Measurements from ENCODE around the gene MRPS22. TPM values are rescaled to one million over a fixed set of nuclear protein-coding genes. Genes with fewer than 3 reads are reported as not detected.

Gene MRPS22
- total and polyA plus RNA-seq, 9 of the 15 experiments (the other 6 are each of a cell fraction or from before 2014, with no cell fraction given): 148 to 397 (median 229) TPM

GRCh38 chr3:139354661-139355060, 10.8 kb downstream of the MRPS22 start (continued):
- TF ChIP-seq CBFA2T3 (IDR thresholded peaks at IDR 0.05): peak; percentile 35; the same call in 1 of the 2 replicates
- TF ChIP-seq KDM2B (CRISPR knock-in tag; IDR thresholded peaks at IDR 0.05): no peak
- no peak for TF ChIP-seq FOSL1 (tag; conservative IDR thresholded peaks at IDR 0.05)
- no peak for TF ChIP-seq MTF1 (CRISPR knock-in tag; IDR thresholded peaks at IDR 0.05; ENCODE audit: borderline replicate concordance)

GRCh38 chr3:139355476-139355875, 11.7 kb downstream of the MRPS22 start:
- DNase-seq (ENCODE audit: extremely low read depth in 1 of 4, low spot score in 3 of 4): no peak
- H3K4me1 ChIP-seq (replicated peaks in 1 of 2; ENCODE audit: control insufficient read depth in 2 of 2, insufficient read depth in 2 of 2, low read length in 2 of 2): peaks cover 0 to 10% of the 10 kb centered on the region in 2 experiments; a peak in 2 of 5 replicates
- no peak overlapping the region for H3K4me3 ChIP-seq
- no peak for ATAC-seq
- H3K9ac ChIP-seq (ENCODE audit: insufficient read depth in 1 of 2, low read depth in 2 of 2, low read length in 2 of 2): no peak overlapping the region
- peaks cover 3% of the 10 kb centered on the region for H3K9me1 ChIP-seq (ENCODE audit: control insufficient read depth, insufficient read depth, low read length)
- H3K79me2 ChIP-seq (ENCODE audit: control insufficient read depth, insufficient read depth, low read length): no peaks in the 10 kb centered on the region
- intact Hi-C loops (cut with micrococcal nuclease): no loop called here
- in situ Hi-C loops (cut with MboI): no loop called here
- H3K4me2 ChIP-seq (ENCODE audit: insufficient read depth, low read length): no peak overlapping the region
- no peak for FAIRE-seq
- BruUV-seq (replicated peaks): no TSS peak
- H4K20me1 ChIP-seq (replicated peaks; ENCODE audit: control insufficient read depth, insufficient read depth, low read length): no peaks in the 10 kb centered on the region; the same call in 1 of the 2 replicates
- peak; percentile 35; the same call in 1 of the 2 replicates for TF ChIP-seq RAD51 (IDR thresholded peaks at IDR 0.05; ENCODE audit: borderline replicate concordance, low read depth)
- 0 out of 2 replicates have a peak, but pooled peaks have one; percentile 3 for TF ChIP-seq NCOR1 (IDR thresholded peaks at IDR 0.05)
- TF ChIP-seq ATF3 (IDR thresholded peaks at IDR 0.05): peak; percentile 93
- no peak for TF ChIP-seq ATF3 (CRISPR knock-in tag; conservative IDR thresholded peaks at IDR 0.05)
- TF ChIP-seq ZNF232 (CRISPR knock-in tag; IDR thresholded peaks at IDR 0.05): no peak
- TF ChIP-seq BHLHE40 (IDR thresholded peaks at IDR 0.05; ENCODE audit: low read length): peak; percentile 38; the same call in 1 of the 2 replicates
- TF ChIP-seq ATF7 (IDR thresholded peaks at IDR 0.05): 0 out of 2 replicates have a peak, but pooled peaks have one; percentile 27
- no peak for TF ChIP-seq CEBPG (CRISPR knock-in tag; IDR thresholded peaks at IDR 0.05)
- TF ChIP-seq CEBPG (tag; conservative IDR thresholded peaks at IDR 0.05 in 1 of 2, IDR thresholded peaks at IDR 0.05 in 1 of 2): peak; percentile 66 to 75
- TF ChIP-seq ZNF197 (CRISPR knock-in tag; IDR thresholded peaks at IDR 0.05; ENCODE audit: low read depth): no peak
- peak; percentile 79 for TF ChIP-seq CEBPB (tag; IDR thresholded peaks at IDR 0.05)
- no peak overlapping the region for H3K27ac ChIP-seq (ENCODE audit: extremely low read depth, low read depth, low read length)
- CTCF ChIA-PET (ENCODE audit: low intra/inter-chr PET ratio): no interaction called here
- H3K27me3 ChIP-seq (ENCODE audit: control insufficient read depth in 2 of 2, insufficient read depth in 2 of 2, low read length in 2 of 2): no peaks in the 10 kb centered on the region
- H3K36me3 ChIP-seq (ENCODE audit: control insufficient read depth, insufficient read depth, low read length): peaks cover 100% of the 10 kb centered on the region
- POLR2A ChIA-PET: interaction anchor here (0.8 to 4.0 kb wide), 6 partner anchors 10 to 24 kb away, joined by 3 to 23 read pairs (median 4); no protein-coding TSS in a partner anchor
- no peaks in the 10 kb centered on the region for H3K9me3 ChIP-seq (replicated peaks; ENCODE audit: control insufficient read depth, insufficient read depth, low read depth, low read length)
- H2AFZ ChIP-seq (ENCODE audit: low read depth, low read length): no peak overlapping the region
- WGBS (ENCODE audit: insufficient coverage, low coverage, missing lambda C conversion rate): 62% methylated on average over 4 of the region's 4 CpGs
